Stimulated activated CD8-positive, alpha-beta memory T cell treated with anti-CD3 and anti-CD28 coated beads, Interleukin-15, amount 100 ng/mL, for 1 hour (primary cell): ENCODE data around the gene PTH.

Source experiments
- DNase-seq: peaks from one replicate; pipeline ENCODE4 v3.0.0-alpha.2; 2020; ENCODE audit warnings: low read depth

PTH gene

GRCh38 chr11:13448876-13449275 lies 46.9 kb downstream of the PTH start:
- no peak for DNase-seq

- DNase-seq = no peak
Measured at GRCh38 chr11:13446444-13446843, 49.4 kb downstream of the PTH start.

- no peak for DNase-seq
Measured at GRCh38 chr11:13445588-13445987, 50.2 kb downstream of the PTH start.
